ENCODE measurements around the gene TMEM59. TPM values are rescaled to one million over a fixed set of nuclear protein-coding genes. Genes with fewer than 3 reads are reported as not detected.

TMEM59 gene, protein sequence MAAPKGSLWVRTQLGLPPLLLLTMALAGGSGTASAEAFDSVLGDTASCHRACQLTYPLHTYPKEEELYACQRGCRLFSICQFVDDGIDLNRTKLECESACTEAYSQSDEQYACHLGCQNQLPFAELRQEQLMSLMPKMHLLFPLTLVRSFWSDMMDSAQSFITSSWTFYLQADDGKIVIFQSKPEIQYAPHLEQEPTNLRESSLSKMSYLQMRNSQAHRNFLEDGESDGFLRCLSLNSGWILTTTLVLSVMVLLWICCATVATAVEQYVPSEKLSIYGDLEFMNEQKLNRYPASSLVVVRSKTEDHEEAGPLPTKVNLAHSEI
- polyA plus RNA-seq (2011; rRNA removed): 615 and 873 TPM in 2 replicates
- 103 and 144 TPM in 2 replicates for polyA minus RNA-seq (2011; rRNA and poly(A)+ RNA removed)

DNA sequence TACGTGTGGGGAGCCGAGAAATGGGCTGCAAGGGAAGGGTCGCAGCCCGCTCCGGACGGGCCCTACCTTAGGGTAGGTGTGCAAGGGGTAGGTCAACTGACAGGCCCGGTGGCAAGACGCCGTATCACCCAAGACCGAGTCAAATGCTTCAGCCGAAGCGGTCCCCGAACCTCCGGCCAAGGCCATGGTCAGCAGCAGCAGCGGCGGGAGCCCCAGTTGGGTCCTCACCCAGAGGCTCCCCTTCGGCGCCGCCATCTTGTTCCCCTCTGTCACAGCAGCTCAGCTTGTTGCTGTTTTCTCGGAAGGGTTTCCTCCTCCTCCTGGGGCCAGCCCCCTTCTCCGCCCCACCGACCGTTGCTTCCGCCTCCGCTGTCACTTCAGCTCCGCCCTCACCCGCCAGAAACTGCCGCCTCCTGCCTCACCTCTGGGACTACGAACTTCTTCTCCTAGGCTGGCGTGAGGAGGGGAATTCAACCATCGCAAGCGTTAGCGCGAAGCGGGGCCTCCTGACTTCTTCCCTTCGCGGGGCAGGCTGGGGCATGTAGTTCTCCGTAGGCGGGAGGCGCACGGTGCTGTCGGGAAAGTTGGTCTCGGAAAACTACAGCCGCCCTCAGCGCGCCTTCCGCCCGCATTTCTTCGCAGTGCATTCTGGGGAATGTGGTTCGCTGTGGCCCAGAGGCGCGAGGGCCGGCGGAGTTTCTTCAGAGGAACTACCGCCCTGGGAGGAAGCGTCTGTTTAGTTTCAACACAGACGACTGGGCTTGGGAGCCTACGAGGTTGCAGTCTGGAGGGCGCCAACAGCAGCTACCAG is at the start of gene TMEM59, which contains the start of gene TCEANC2:
Gene TMEM59, minus strand, starts transcription at position 271 of the 811 bp plus-strand sequence. Its CDS starts 16 bp downstream, at position 255.
Gene TCEANC2, plus strand, starts transcription at position 675 of the 811 bp plus-strand sequence. CDS start 815 bp downstream, outside the sequence.
- H3K4me3 ChIP-seq (ENCODE audit: low read depth, low read length): peak within 1 kb of the TSS; percentile 59
- H3K27me3 ChIP-seq (ENCODE audit: control insufficient read depth, insufficient read depth, low read length): no peaks in the 10 kb centered on the region
- H3K36me3 ChIP-seq (ENCODE audit: control insufficient read depth, insufficient read depth, low read length): no peaks in the 10 kb centered on the region
- CTCF ChIA-PET: interaction anchor here (0.7 to 2.1 kb wide), 4 partner anchors 17 to 211 kb away, joined by 3 to 6 read pairs (median 4); no protein-coding TSS in a partner anchor
- POLR2A ChIA-PET: no interaction called here
- TF ChIP-seq, protein P1, sequence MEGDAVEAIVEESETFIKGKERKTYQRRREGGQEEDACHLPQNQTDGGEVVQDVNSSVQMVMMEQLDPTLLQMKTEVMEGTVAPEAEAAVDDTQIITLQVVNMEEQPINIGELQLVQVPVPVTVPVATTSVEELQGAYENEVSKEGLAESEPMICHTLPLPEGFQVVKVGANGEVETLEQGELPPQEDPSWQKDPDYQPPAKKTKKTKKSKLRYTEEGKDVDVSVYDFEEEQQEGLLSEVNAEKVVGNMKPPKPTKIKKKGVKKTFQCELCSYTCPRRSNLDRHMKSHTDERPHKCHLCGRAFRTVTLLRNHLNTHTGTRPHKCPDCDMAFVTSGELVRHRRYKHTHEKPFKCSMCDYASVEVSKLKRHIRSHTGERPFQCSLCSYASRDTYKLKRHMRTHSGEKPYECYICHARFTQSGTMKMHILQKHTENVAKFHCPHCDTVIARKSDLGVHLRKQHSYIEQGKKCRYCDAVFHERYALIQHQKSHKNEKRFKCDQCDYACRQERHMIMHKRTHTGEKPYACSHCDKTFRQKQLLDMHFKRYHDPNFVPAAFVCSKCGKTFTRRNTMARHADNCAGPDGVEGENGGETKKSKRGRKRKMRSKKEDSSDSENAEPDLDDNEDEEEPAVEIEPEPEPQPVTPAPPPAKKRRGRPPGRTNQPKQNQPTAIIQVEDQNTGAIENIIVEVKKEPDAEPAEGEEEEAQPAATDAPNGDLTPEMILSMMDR (IDR thresholded peaks at IDR 0.05; ENCODE audit: insufficient read depth, low read depth, low read length): no peak
- DNase-seq (ENCODE audit: low read depth): peak; percentile 98

DNA sequence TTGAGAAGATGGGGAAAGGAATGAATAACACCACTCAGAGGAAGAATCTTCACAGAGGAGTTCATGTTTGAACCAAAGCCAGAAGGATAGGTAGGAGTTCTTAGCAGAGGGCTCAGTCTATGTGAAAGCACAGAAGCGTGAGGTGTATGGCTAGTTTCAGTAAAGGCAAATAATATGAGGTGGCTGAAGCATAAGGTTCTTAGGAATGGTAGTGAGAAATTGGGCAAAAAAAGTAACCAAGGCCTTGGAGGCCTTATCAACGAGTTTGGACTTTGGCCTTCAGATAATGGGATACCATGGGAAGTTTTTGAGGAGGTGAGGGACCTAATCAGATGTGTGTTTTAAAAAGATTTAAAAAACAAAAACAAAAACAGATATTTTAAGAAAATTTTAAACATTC is 47.5 kb upstream of the TMEM59 start:
- CTCF ChIA-PET: interaction anchor here (1.2 kb wide), 1 partner anchor 14 kb away, joined by 3 read pairs; no protein-coding TSS in a partner anchor

DNA sequence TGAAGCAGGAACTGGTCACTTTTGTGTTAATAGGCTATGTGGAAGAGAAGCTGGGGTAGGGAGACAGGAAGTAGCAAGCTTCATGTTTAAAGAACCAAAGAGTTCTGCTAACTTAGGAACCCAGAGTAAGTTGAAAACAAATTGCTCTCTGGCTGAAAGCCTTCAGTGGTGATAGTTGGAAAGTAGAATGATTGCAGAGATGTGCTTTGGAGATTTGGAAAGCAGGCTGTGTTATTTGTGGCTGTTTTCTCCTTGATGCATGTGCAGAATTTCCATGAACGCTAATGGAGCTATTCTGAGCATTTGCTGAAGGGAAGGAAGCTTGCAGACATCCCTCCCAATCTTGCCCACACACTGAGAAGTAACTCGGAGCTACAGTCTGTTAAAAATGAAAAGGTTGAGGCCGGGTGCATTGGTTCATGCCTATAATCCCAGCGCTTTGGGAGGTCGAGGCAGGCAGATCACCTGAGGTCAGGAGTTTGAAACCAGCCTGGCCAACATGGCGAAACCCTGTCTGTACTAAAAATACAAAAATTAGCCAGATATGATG is 46.1 kb upstream of the TMEM59 start:
- ChIA-PET POLR2A (no interaction called here), CTCF (interaction anchor here (0.9 to 1.2 kb wide), 4 partner anchors 12 to 390 kb away, joined by 3 read pairs; no protein-coding TSS in a partner anchor)
- no peak for DNase-seq (ENCODE audit: low read depth)
- Histone ChIP-seq H3K27me3 (ENCODE audit: control insufficient read depth, insufficient read depth, low read length) (no peaks in the 10 kb centered on the region), H3K4me3 (ENCODE audit: low read depth, low read length) (no peak overlapping the region), H3K36me3 (ENCODE audit: control insufficient read depth, insufficient read depth, low read length) (no peaks in the 10 kb centered on the region; the same call in 1 of the 2 replicates)
- TF ChIP-seq, protein P1 (IDR thresholded peaks at IDR 0.05; ENCODE audit: insufficient read depth, low read depth, low read length): no peak

More for the DNA sequence above, 47.5 kb upstream of the TMEM59 start:
- H3K27me3 ChIP-seq (ENCODE audit: control insufficient read depth, insufficient read depth, low read length): no peaks in the 10 kb centered on the region
- TF ChIP-seq, protein P1 (IDR thresholded peaks at IDR 0.05; ENCODE audit: insufficient read depth, low read depth, low read length): no peak
- H3K36me3 ChIP-seq (ENCODE audit: control insufficient read depth, insufficient read depth, low read length): no peaks in the 10 kb centered on the region; the same call in 1 of the 2 replicates
- no peak for DNase-seq (ENCODE audit: low read depth)
- POLR2A ChIA-PET: no interaction called here
- H3K4me3 ChIP-seq (ENCODE audit: low read depth, low read length): no peak overlapping the region

DNA sequence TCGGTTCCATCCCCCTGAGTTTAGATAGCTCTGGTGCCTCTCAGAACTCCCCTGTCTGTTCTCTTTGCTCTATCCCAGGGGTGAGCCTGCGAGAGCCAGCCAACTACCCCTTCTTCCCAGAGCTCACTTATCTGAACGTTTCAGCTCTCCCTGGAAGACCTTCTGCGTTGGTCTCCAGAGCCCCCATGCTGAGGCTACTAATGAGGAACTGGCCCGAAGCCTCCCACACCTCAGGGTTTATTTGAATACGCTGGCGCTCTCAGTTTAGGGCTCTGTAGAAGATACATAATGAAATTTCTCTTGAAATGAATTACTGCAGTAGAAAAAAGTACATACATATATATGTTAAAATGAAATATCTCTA is 43.9 kb upstream of the TMEM59 start:
- Histone ChIP-seq H3K36me3 (ENCODE audit: control insufficient read depth, insufficient read depth, low read length) (no peaks in the 10 kb centered on the region; the same call in 1 of the 2 replicates), H3K4me3 (ENCODE audit: low read depth, low read length) (no peak overlapping the region), H3K27me3 (ENCODE audit: control insufficient read depth, insufficient read depth, low read length) (no peaks in the 10 kb centered on the region)
- DNase-seq (ENCODE audit: low read depth): no peak
- POLR2A ChIA-PET: no interaction called here
- CTCF ChIA-PET: interaction anchor here (1.2 kb wide), 1 partner anchor 15 kb away, joined by 4 read pairs; no protein-coding TSS in a partner anchor
- TF ChIP-seq, protein P1 (IDR thresholded peaks at IDR 0.05; ENCODE audit: insufficient read depth, low read depth, low read length): no peak
